GM19438 (cell line): ENCODE measurements around the gene TPPP.

Experiments used
- ATAC-seq: cut with Tn5 transposase; IDR thresholded peaks from one replicate; pipeline ENCODE4 v1.9.1; 2021; ENCODE audit warnings: low read depth; ENCODE audit not compliant: unreplicated experiment

The TPPP gene

GRCh38 chr5:611731-612486, 81.2 kb downstream of the TPPP start, which contains the start of gene CEP72:
Gene CEP72, plus strand, starts transcription at chr5:612340. Its CDS starts 22 bp downstream, at chr5:612362.
- ATAC-seq = peak; percentile 78

DNA sequence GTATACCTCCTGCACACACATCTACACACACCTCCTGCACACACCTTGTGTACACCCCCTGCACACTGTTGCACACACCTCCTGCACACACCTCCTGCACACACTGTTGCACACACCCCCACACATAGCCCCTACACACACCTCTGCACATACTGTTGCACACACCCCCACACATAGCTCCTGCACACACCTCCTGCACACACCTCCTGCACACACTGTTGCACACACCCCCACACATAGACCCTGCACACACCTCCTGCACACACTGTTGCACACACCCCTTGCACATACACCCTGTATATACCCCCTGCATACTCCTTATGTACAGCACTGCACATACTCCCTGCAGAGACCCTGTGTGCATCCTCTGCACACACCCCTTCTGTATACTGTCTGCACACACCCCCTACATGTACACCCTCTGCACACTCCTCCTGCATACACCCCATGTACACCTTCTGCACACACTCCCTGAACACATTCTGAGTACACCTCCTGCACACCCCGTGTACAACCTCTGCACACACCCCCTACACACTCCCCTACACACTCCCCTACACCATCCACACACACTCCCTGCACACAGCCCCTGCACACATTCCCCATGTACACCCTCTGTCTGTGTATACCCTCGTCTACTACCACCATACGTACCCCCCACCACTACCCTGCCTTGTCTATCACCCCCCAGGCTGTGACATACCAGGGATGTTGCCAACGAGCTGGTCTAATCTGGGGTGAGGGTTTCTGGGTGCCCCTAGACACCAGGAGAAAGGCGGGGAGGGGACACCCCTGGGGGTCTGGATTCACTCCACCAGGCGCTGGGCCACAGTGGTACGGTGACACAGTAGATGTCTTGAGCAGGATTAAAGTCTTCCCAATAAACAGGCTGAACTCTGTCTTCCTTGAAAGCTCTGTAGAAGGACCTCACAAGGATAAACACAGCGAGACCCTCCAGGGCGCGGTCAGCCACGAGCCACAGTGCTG, 82.1 kb downstream of the TPPP start:
- ATAC-seq = no peak

DNA sequence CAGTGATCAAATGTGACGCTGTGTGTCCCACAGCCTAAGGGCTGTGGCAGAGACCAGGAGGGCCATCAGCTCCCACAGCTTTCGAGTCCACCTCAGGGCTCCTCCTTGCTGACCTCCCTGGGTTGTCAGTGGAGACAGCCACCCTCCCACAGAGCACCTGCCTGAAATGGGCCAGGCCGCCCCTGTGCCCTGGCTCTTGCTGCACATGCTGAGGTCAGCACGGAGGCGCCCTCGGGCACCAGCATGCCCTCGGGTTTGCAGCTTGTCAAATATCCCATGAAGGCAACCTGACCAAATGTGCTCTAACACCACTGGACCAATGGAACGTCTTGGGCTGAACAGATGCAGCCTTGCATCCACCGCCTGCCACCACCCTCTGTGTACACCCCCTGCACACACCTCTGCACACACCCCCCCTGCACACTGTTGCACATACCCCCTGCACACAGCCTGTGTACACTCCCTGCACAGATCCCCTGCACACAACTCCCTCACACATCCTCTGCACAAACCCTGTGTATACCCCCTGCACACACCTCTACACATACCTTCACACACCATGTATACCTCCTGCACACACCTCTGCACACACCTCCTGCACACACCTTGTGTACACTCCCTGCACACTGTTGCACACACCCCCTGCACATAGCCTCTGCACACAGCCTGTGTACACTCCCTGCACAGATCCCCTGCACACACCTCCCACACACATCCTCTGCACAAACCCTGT, 83.0 kb downstream of the TPPP start:
- no peak for ATAC-seq
